HepG2 (cell line): ENCODE measurements around the gene TM6SF1. TPM values are rescaled to one million over a fixed set of nuclear protein-coding genes. Genes with fewer than 3 reads are reported as not detected.

Experiments used
- ATAC-seq: fragments of 200-7000 bp; cut with Tn5 transposase; 3 replicates; pipeline ENCODE4 v1.9.1; 2020; ENCODE audit warnings: mild to moderate bottlenecking, moderate library complexity
- BruUV-seq: library from RNA; stranded (reverse); fragments of 400-500 nt; replicated peaks from 2 replicates; lab custom pipeline; 2021; lab: Mats Ljungman, UMichigan
- CTCF ChIA-PET: fragments of 300-600 bp; formaldehyde crosslinking; extraction: SDS; loops from one replicate; lab custom pipeline; 2021; ENCODE audit warnings: low total read pairs, inconsistent platforms, low intra/inter-chr PET ratio; lab: Yijun Ruan, JAX
- POLR2A ChIA-PET: fragments of 350-600 bp; sonication (Branson Sonifier 250); formaldehyde crosslinking; loops from one replicate; lab custom pipeline; 2020; ENCODE audit warnings: antibody characterized with exemption, inconsistent platforms; lab: Yijun Ruan, JAX
- DNase-seq: peaks from one replicate; pipeline ENCODE4 v3.0.0-alpha.2; 2015; ENCODE audit warnings: low spot score
- FAIRE-seq: peaks from 3 replicates; lab custom pipeline; 2011; peaks lifted over from hg19 to GRCh38; lab: Jason Lieb, UNC
- H2AFZ ChIP-seq: one replicate; pipeline ENCODE4 v1.6.1; 2011; ENCODE audit warnings: low read length, inconsistent platforms
- H3K27ac ChIP-seq: fragments of 300-600 bp; 3 replicates; pipeline ENCODE4 v1.8.0; 2011; ENCODE audit warnings: mixed run types, mild to moderate bottlenecking, mixed read lengths, low read length, inconsistent platforms; ENCODE audit not compliant: insufficient read depth; ENCODE audit errors: extremely low read length
- H3K27me3 ChIP-seq, 2 experiments: fragments of 200-600 bp in 1 of 2; 2 replicates in 1 of 2; 3 replicates in 1 of 2; pipeline versions ENCODE4 v1.6.0 to v1.8.0; 2011; ENCODE audit warnings: low read length in 2 of 2, mild to moderate bottlenecking in 2 of 2, moderate library complexity in 2 of 2, inconsistent platforms in 1 of 2; ENCODE audit not compliant: insufficient read depth in 2 of 2, control insufficient read depth in 1 of 2
- H3K36me3 ChIP-seq, 2 experiments: fragments of 200-600 bp in 1 of 2; replicated peaks in 1 of 2; 2 replicates in 1 of 2; 3 replicates in 1 of 2; pipeline versions ENCODE4 v1.5.1 to v1.8.0; 2011; ENCODE audit warnings: low read length in 2 of 2, inconsistent platforms in 1 of 2; ENCODE audit not compliant: insufficient read depth in 2 of 2, control insufficient read depth in 1 of 2
- H3K4me1 ChIP-seq: 2 replicates; pipeline ENCODE4 v1.5.1; 2012; ENCODE audit warnings: low read length, inconsistent platforms; ENCODE audit not compliant: insufficient read depth
- H3K4me2 ChIP-seq: 2 replicates; pipeline ENCODE4 v1.6.0; 2011; ENCODE audit warnings: low read depth, low read length, inconsistent platforms
- H3K4me3 ChIP-seq, 3 experiments: fragments of 200-600 bp in 1 of 3; sonication (generic), shearing (Covaris generic) in 1 of 3; replicated peaks in 1 of 3; 2 replicates each; pipeline ENCODE4 v1.5.1; 2011 to 2016; ENCODE audit warnings: low read length in 3 of 3, inconsistent platforms in 2 of 3, low read depth in 2 of 3, mild to moderate bottlenecking in 2 of 3, control low read depth in 1 of 3, mixed read lengths in 1 of 3; ENCODE audit not compliant: insufficient read depth in 1 of 3
- H3K79me2 ChIP-seq: one replicate; pipeline ENCODE4 v1.6.1; 2011; ENCODE audit warnings: low read length, inconsistent platforms; ENCODE audit not compliant: insufficient read depth
- H3K9ac ChIP-seq: 2 replicates; pipeline ENCODE4 v1.6.0; 2011; ENCODE audit warnings: mild to moderate bottlenecking, low read depth, low read length, inconsistent platforms; ENCODE audit not compliant: insufficient read depth
- H3K9me3 ChIP-seq: 2 replicates; pipeline ENCODE4 v1.5.1; 2012; ENCODE audit warnings: mild to moderate bottlenecking, low read length
- H4K20me1 ChIP-seq: 2 replicates; pipeline ENCODE4 v1.6.0; 2011; ENCODE audit warnings: inconsistent platforms, mild to moderate bottlenecking, low read length, moderate library complexity; ENCODE audit not compliant: insufficient read depth
- BCL6 ChIP-seq: IDR thresholded peaks from 2 replicates; pipeline ENCODE4 v1.6.1; 2016; ENCODE audit warnings: missing genetic modification reagents, missing compliant biosample characterization
- KDM6A ChIP-seq: IDR thresholded peaks from 2 replicates; pipeline ENCODE4 v1.6.1; 2016; ENCODE audit warnings: low read depth
- MTA3 ChIP-seq: sonication (generic); formaldehyde crosslinking; IDR thresholded peaks from 2 replicates; pipeline ENCODE4 v1.4.0; 2020; ENCODE audit warnings: missing genetic modification reagents
- NR2F6 ChIP-seq, 2 experiments: IDR thresholded peaks; 2 replicates each; pipeline ENCODE4 v1.6.1; 2016; ENCODE audit warnings: antibody characterized with exemption in 1 of 2, mild to moderate bottlenecking in 1 of 2
- ZNF260 ChIP-seq: sonication (generic); formaldehyde crosslinking; IDR thresholded peaks from 2 replicates; pipeline ENCODE4 v1.4.0; 2020; ENCODE audit warnings: missing genetic modification reagents, low read depth, mild to moderate bottlenecking, borderline replicate concordance
- ZNF556 ChIP-seq: sonication (generic); formaldehyde crosslinking; IDR thresholded peaks from 2 replicates; pipeline ENCODE4 v1.4.0; 2020; ENCODE audit warnings: mild to moderate bottlenecking, missing genetic modification reagents, borderline replicate concordance
- ZNF772 ChIP-seq: sonication (generic); formaldehyde crosslinking; IDR thresholded peaks from 2 replicates; pipeline ENCODE4 v1.5.0; 2020; ENCODE audit warnings: mild to moderate bottlenecking, missing genetic modification reagents
- in situ Hi-C: cut with HindIII; loops from 2 replicates; pipeline ENCODE4 v1.10.0; 2017; ENCODE audit warnings: low pct_unique_long_range_greater_than_20kb; ENCODE audit not compliant: extremely low pct_ligation_motif_present
- intact Hi-C: fragments of 100-400 bp; cut with micrococcal nuclease; formaldehyde crosslinking; loops from one replicate; pipeline ENCODE4 v1.10.0; 2022; ENCODE audit not compliant: unreplicated experiment
- polyA plus RNA-seq, 8 experiments: library from polyadenylated mRNA; depleted of rRNA in 3 of 8; stranded (reverse) in 7 of 8; unstranded in 1 of 8; fragments of >200 nt; fragmentation: Illumina TruSeq in 4 of 8; extraction: Trizol in 4 of 8; gene quantifications; 2 replicates each; pipeline versions ENCODE4 v1.2.1 to v1.2.3, GENCODE V29; 2011 to 2016; ENCODE audit warnings: low read depth in 4 of 8, missing spikeins in 1 of 8, mixed read lengths in 1 of 8; ENCODE audit not compliant: insufficient read depth in 1 of 8
- total RNA-seq, 5 experiments: library from RNA; depleted of rRNA; stranded (reverse); fragments of >200 nt; fragmentation: Illumina TruSeq; extraction: Trizol; gene quantifications; 2 replicates each; pipeline ENCODE4 v1.2.3, GENCODE V29; 2016; ENCODE audit warnings: low read depth in 1 of 5
- TF ChIP-seq, protein P1 (sequence below): sonication (generic); formaldehyde crosslinking; IDR thresholded peaks from 2 replicates; pipeline ENCODE4 v1.8.1; 2023; ENCODE audit warnings: missing genetic modification reagents, inconsistent platforms, borderline replicate concordance
- TF ChIP-seq, protein P2 (sequence below): IDR thresholded peaks from 2 replicates; pipeline ENCODE4 v1.6.1; 2016; ENCODE audit warnings: control low read depth
- TF ChIP-seq, protein P3 (sequence below), 2 experiments: sonication (generic) in 1 of 2; formaldehyde crosslinking in 1 of 2; IDR thresholded peaks; 2 replicates each; pipeline versions ENCODE4 v1.4.0 to v1.6.1; 2016 to 2020; ENCODE audit warnings: borderline replicate concordance in 1 of 2, low read depth in 1 of 2, mild to moderate bottlenecking in 1 of 2, missing genetic modification reagents in 1 of 2

Gene TM6SF1
- total and polyA plus RNA-seq, 2 of the 13 experiments (the other 11 are each of a cell fraction or from before 2014, with no cell fraction given): not detected

DNA sequence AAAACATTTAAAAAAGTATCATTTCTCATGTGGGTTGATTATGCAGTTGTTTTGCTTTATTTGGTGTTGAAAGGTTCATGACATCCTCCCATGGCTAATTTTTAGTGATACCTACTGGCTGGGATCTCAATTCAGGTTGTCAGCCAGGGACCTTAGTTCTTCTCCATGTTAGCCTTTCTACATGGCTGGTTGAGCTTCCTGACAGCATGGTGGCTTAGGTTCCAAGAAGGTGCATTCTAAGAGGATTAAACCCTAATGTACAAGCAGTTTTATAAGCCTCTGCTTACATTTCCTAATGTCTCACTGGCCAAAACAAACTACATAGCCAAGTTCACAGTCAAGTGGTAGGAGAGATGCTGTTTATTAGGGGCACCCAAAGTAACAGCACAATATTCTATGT lies 9.4 kb upstream of the TM6SF1 start:
- H2AFZ ChIP-seq: no peak overlapping the region
- FAIRE-seq: no peak
- ChIA-PET CTCF (no interaction called here), POLR2A (no interaction called here)
- H3K4me2 ChIP-seq: no peak overlapping the region
- H4K20me1 ChIP-seq: no peaks in the 10 kb centered on the region
- no peak overlapping the region for H3K4me3 ChIP-seq
- BruUV-seq: no TSS peak
- H3K79me2 ChIP-seq: no peaks in the 10 kb centered on the region
- intact Hi-C loops: no loop called here
- H3K27ac ChIP-seq: no peak overlapping the region
- TF ChIP-seq ZNF260 (CRISPR knock-in tag) (no peak), ZNF556 (CRISPR knock-in tag) (no peak), ZNF772 (CRISPR knock-in tag) (no peak), BCL6 (CRISPR knock-in tag) (no peak), MTA3 (no peak), KDM6A (CRISPR knock-in tag) (no peak), NR2F6 (IDR thresholded peaks at IDR 0.05) (no peak), NR2F6 (CRISPR knock-in tag; IDR thresholded peaks at IDR 0.05) (no peak)
- TF ChIP-seq, protein P1, sequence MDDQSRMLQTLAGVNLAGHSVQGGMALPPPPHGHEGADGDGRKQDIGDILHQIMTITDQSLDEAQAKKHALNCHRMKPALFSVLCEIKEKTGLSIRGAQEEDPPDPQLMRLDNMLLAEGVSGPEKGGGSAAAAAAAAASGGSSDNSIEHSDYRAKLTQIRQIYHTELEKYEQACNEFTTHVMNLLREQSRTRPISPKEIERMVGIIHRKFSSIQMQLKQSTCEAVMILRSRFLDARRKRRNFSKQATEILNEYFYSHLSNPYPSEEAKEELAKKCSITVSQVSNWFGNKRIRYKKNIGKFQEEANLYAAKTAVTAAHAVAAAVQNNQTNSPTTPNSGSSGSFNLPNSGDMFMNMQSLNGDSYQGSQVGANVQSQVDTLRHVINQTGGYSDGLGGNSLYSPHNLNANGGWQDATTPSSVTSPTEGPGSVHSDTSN: no peak
- TF ChIP-seq, protein P2, sequence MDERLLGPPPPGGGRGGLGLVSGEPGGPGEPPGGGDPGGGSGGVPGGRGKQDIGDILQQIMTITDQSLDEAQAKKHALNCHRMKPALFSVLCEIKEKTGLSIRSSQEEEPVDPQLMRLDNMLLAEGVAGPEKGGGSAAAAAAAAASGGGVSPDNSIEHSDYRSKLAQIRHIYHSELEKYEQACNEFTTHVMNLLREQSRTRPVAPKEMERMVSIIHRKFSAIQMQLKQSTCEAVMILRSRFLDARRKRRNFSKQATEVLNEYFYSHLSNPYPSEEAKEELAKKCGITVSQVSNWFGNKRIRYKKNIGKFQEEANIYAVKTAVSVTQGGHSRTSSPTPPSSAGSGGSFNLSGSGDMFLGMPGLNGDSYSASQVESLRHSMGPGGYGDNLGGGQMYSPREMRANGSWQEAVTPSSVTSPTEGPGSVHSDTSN (CRISPR knock-in tag): no peak
- TF ChIP-seq, protein P3, sequence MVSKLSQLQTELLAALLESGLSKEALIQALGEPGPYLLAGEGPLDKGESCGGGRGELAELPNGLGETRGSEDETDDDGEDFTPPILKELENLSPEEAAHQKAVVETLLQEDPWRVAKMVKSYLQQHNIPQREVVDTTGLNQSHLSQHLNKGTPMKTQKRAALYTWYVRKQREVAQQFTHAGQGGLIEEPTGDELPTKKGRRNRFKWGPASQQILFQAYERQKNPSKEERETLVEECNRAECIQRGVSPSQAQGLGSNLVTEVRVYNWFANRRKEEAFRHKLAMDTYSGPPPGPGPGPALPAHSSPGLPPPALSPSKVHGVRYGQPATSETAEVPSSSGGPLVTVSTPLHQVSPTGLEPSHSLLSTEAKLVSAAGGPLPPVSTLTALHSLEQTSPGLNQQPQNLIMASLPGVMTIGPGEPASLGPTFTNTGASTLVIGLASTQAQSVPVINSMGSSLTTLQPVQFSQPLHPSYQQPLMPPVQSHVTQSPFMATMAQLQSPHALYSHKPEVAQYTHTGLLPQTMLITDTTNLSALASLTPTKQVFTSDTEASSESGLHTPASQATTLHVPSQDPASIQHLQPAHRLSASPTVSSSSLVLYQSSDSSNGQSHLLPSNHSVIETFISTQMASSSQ (IDR thresholded peaks at IDR 0.05; ENCODE audit: low read depth): no peak
- TF ChIP-seq, protein P3 (CRISPR knock-in tag; IDR thresholded peaks at IDR 0.05; ENCODE audit: borderline replicate concordance): no peak
- H3K36me3 ChIP-seq: no peaks in the 10 kb centered on the region
- peaks cover 0 to 2% of the 10 kb centered on the region in 2 experiments; a peak in 1 of 5 replicates for H3K27me3 ChIP-seq
- ATAC-seq: no peak
- H3K9me3 ChIP-seq: no peaks in the 10 kb centered on the region
- no peaks in the 10 kb centered on the region for H3K4me1 ChIP-seq
- no peak overlapping the region for H3K9ac ChIP-seq
- in situ Hi-C loops: no loop called here
- DNase-seq: no peak
